Measurements from ENCODE around the gene MYL4. TPM values are rescaled to one million over a fixed set of nuclear protein-coding genes. Genes with fewer than 3 reads are reported as not detected.

MYL4 gene
- total and polyA plus RNA-seq, 2 donors (not counting 3 experiments of a cell fraction or from before 2014, with no cell fraction given), result 2.0 to 2.1 TPM

GRCh38 chr17:47250855-47251254 lies 41.7 kb downstream of the MYL4 start:
- H3K79me2 ChIP-seq (ENCODE audit: control insufficient read depth, insufficient read depth, low read length), result peaks cover 16% of the 10 kb centered on the region
- no peak overlapping the region for H2AFZ ChIP-seq (ENCODE audit: low read depth, low read length)
- DNase-seq (ENCODE audit: low read depth, low spot score) (no peak), FAIRE-seq (no peak)
- intact Hi-C loops (cut with micrococcal nuclease) (no loop called here), dilution Hi-C loops (cut with MboI; ENCODE audit: extremely low pct_ligation_motif_present, low sequenced_read_pairs) (no loop called here)
- H3K9me3 ChIP-seq (replicated peaks; ENCODE audit: control insufficient read depth, insufficient read depth, low read length), result no peaks in the 10 kb centered on the region
- no peak for TF ChIP-seq POLR2A (IDR thresholded peaks at IDR 0.05; ENCODE audit: low read depth, low read length)
- no peak for TF ChIP-seq CTCF (IDR thresholded peaks at IDR 0.05; ENCODE audit: extremely low read depth in 1 of 2, insufficient read depth in 1 of 2, low read depth in 1 of 2, low read length in 2 of 2)
- TF ChIP-seq JUN (IDR thresholded peaks at IDR 0.05; ENCODE audit: borderline replicate concordance, insufficient read depth, insufficient read length, low read depth), result no peak
- TF ChIP-seq MYC (IDR thresholded peaks at IDR 0.05; ENCODE audit: low read depth, low read length), result no peak
- TF ChIP-seq FOS (IDR thresholded peaks at IDR 0.05; ENCODE audit: borderline replicate concordance, insufficient read depth, low read length), result no peak
- TF ChIP-seq EZH2 (IDR thresholded peaks at IDR 0.05; ENCODE audit: borderline replicate concordance, low read depth, low read length, severe bottlenecking), result no peak
- no peak overlapping the region for H3K4me3 ChIP-seq (replicated peaks in 1 of 3; ENCODE audit: insufficient read depth in 1 of 3, low read depth in 1 of 3, low read length in 3 of 3)
- ChIA-PET POLR2A (no interaction called here), CTCF (interaction anchor here (1.1 to 2.5 kb wide), 3 partner anchors 10 to 365 kb away, joined by 3 to 7 read pairs (median 3); no protein-coding TSS in a partner anchor)
- H3K27me3 ChIP-seq (ENCODE audit: control insufficient read depth in 2 of 2, insufficient read depth in 2 of 2, low read length in 2 of 2), result no peaks in the 10 kb centered on the region
- H4K20me1 ChIP-seq (replicated peaks; ENCODE audit: control insufficient read depth, extremely low read depth, insufficient read depth, low read length), result no peaks in the 10 kb centered on the region
- no peak overlapping the region for H3K9ac ChIP-seq (replicated peaks; ENCODE audit: extremely low read depth, insufficient read depth, low read length)
- H3K27ac ChIP-seq (ENCODE audit: insufficient read depth, low read depth, low read length), result no peak overlapping the region
- no peaks in the 10 kb centered on the region for H3K36me3 ChIP-seq (ENCODE audit: control insufficient read depth in 2 of 2, extremely low read depth in 1 of 2, insufficient read depth in 2 of 2, low read length in 2 of 2)
- H3K9me1 ChIP-seq (replicated peaks; ENCODE audit: control insufficient read depth, extremely low read depth, insufficient read depth, low read length), result no peaks in the 10 kb centered on the region
- peaks cover 15% of the 10 kb centered on the region for H3K4me1 ChIP-seq (ENCODE audit: control insufficient read depth, extremely low read depth, insufficient read depth, low read length)
- H3K4me2 ChIP-seq (ENCODE audit: insufficient read depth, low read length), result no peak overlapping the region
- no TSS peak for BruUV-seq (replicated peaks)

Data from endothelial cell of umbilical vein (primary cell).